Measurements from ENCODE around the gene GOT1.

The GOT1 gene

DNA sequence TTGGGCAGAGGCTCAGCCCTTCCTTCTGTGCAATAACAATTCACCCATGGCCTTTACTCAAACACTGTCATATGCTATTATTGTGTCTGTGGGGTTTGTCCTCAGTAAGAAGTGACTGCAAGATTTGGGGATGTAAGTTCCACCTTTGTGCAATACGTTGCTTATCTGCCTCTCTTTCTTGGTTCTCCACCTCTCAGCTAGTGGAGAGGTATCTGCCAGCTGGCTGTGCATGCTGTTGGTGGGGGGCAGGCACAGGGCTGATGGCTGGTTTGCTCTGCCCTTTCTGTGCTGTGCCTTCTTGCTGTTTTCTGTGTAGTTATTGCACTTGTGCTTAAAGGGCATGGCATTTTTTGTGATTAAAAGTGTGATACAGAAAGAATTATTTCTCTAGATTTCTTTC lies 65.1 kb downstream of the GOT1 start:
- in situ Hi-C loops (cut with MboI; ENCODE audit: low sequenced_read_pairs), result no loop called here

DNA sequence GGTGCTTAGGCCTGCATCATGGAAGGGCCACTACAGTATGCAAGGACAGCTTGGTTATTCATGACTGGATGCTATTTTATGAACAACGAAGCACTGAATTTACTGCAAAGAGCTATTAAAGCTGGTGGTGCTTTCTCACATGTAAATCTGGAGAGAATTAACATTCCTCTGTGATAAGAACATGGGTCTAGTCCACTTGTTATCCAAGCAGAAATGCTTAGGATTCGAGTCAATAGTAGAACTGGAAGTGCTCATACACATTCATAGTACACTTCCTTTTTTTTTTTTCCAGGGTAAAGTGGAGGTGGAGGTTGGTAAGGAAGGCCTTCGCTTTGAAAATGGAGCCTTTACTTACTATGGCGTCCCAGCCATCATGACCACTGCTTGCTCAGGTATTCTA lies 66.3 kb downstream of the GOT1 start:
- in situ Hi-C loops (cut with MboI; ENCODE audit: low sequenced_read_pairs), result no loop called here

GRCh38 chr10:99360934-99361333 lies 69.5 kb downstream of the GOT1 start:
- in situ Hi-C loops (cut with MboI; ENCODE audit: low sequenced_read_pairs), result no loop called here

GRCh38 chr10:99358101-99358500 lies 72.3 kb downstream of the GOT1 start:
- in situ Hi-C loops (cut with MboI; ENCODE audit: low sequenced_read_pairs), result no loop called here

- in situ Hi-C loops (cut with MboI; ENCODE audit: low sequenced_read_pairs), result no loop called here
Observed at GRCh38 chr10:99357691-99358090, 72.7 kb downstream of the GOT1 start.

- in situ Hi-C loops (cut with MboI; ENCODE audit: low sequenced_read_pairs), result no loop called here
Observed at GRCh38 chr10:99353182-99353581, 77.2 kb downstream of the GOT1 start.

DNA sequence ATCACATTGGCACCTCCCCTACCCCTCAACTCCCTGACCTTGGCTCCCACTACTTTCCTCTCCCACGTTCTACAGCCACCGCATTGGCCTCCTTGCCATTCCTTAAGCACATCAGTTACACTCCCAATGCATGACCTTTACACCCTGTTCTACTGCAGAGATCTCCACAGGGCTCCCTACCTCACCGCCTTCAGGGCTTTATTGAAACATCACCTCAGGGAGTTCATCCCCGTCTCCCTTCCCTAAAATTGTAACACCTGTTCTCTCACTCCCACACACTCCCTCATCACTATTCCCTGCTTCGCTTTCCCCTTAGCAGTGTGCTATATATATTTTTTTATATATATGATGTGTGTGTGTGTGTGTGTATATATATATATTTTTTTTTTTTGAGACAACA lies 82.8 kb downstream of the GOT1 start:
- in situ Hi-C loops (cut with MboI; ENCODE audit: low sequenced_read_pairs), result no loop called here

All from hTERT RPE-1 (cell line).